Aorta (tissue), 5 donors: ENCODE data around the gene SIMC1. TPM values are rescaled to one million over a fixed set of nuclear protein-coding genes. Genes with fewer than 3 reads are reported as not detected.
"Not testable (repeated sequence)": the region's sequence is repeated elsewhere in the genome, so short reads cannot be mapped to it uniquely, and the experiment has no call there.

Experiments
- ATAC-seq: fragments of 200-7000 bp; cut with Tn5 transposase; one replicate; pipeline ENCODE4 v1.9.1; 2022; ENCODE audit warnings: moderate library complexity; ENCODE audit not compliant: low FRiP score
- DNase-seq, 2 donors: peaks; one replicate each; pipeline ENCODE4 v3.0.0-alpha.2; 2020
- H3K27ac ChIP-seq, 2 donors: one replicate each; pipeline ENCODE4 v1.5.1; 2013; ENCODE audit warnings: low read length in 2 of 2, mild to moderate bottlenecking in 2 of 2, moderate library complexity in 2 of 2, control low read depth in 1 of 2, inconsistent platforms in 1 of 2, low read depth in 1 of 2
- H3K27me3 ChIP-seq, 2 donors: one replicate each; pipeline ENCODE4 v1.6.1; 2013; ENCODE audit warnings: control low read depth in 1 of 2, low read length in 1 of 2, mild to moderate bottlenecking in 1 of 2, moderate library complexity in 1 of 2; ENCODE audit not compliant: insufficient read depth in 2 of 2, control insufficient read depth in 1 of 2
- H3K36me3 ChIP-seq, 2 donors: one replicate each; pipeline ENCODE4 v1.6.1; 2013; ENCODE audit warnings: control low read depth in 1 of 2, low read length in 1 of 2, mild to moderate bottlenecking in 1 of 2; ENCODE audit not compliant: insufficient read depth in 2 of 2, control insufficient read depth in 1 of 2
- H3K4me1 ChIP-seq, 2 donors: one replicate each; pipeline ENCODE4 v1.6.1; 2013; ENCODE audit warnings: low read length in 2 of 2, control low read depth in 1 of 2, mild to moderate bottlenecking in 1 of 2, moderate library complexity in 1 of 2; ENCODE audit not compliant: insufficient read depth in 2 of 2, control insufficient read depth in 1 of 2
- H3K4me3 ChIP-seq, 2 donors: one replicate each; pipeline ENCODE4 v1.5.1; 2013; ENCODE audit warnings: low read length in 2 of 2, control low read depth in 1 of 2, mild to moderate bottlenecking in 1 of 2
- H3K9me3 ChIP-seq: one replicate; pipeline ENCODE4 v1.6.1; 2013; ENCODE audit warnings: mild to moderate bottlenecking, low read length; ENCODE audit not compliant: control insufficient read depth
- WGBS, 2 donors: extraction: QIAGEN DNeasy Blood & Tissue Kit; methylation state at CpG; one replicate each; pipeline ENCODE4 v1.1.7; 2013; 5-methylcytosine and 5-hydroxymethylcytosine counted together
- intact Hi-C, 2 donors: fragments of 100-400 bp; cut with DNase I; formaldehyde crosslinking; loops; one replicate each; pipeline versions ENCODE4 v1.14.2 to v1.15.0; 2022
- polyA plus RNA-seq, 2 donors: library from polyadenylated mRNA; stranded (reverse); fragments of 200-250 nt; gene quantifications; one replicate each; pipeline ENCODE4 v1.2.3, GENCODE V29; 2013
- total RNA-seq, 2 donors: library from RNA; stranded (reverse); fragmentation: NEBNext Ultra II Directional; extraction: Animal tissue kit (Norgen Biotek cat#: 25700); gene quantifications; one replicate each; pipeline ENCODE4 v1.2.1, GENCODE V29; 2021
- donor health status: healthy with polysubstance abuse.
- donor health status: Bipolar disorder and iron deficiency.
- donor health status: DM: no; HTN: no; CAD: no.
- donor health status: DM: no; HTN: no; CAD: no.
- donor health status: DM: yes; HTN: yes; CAD: no.

The SIMC1 gene
- total and polyA plus RNA-seq, 4 donors, result 2.6 to 19.7 (median 9.1) TPM

DNA sequence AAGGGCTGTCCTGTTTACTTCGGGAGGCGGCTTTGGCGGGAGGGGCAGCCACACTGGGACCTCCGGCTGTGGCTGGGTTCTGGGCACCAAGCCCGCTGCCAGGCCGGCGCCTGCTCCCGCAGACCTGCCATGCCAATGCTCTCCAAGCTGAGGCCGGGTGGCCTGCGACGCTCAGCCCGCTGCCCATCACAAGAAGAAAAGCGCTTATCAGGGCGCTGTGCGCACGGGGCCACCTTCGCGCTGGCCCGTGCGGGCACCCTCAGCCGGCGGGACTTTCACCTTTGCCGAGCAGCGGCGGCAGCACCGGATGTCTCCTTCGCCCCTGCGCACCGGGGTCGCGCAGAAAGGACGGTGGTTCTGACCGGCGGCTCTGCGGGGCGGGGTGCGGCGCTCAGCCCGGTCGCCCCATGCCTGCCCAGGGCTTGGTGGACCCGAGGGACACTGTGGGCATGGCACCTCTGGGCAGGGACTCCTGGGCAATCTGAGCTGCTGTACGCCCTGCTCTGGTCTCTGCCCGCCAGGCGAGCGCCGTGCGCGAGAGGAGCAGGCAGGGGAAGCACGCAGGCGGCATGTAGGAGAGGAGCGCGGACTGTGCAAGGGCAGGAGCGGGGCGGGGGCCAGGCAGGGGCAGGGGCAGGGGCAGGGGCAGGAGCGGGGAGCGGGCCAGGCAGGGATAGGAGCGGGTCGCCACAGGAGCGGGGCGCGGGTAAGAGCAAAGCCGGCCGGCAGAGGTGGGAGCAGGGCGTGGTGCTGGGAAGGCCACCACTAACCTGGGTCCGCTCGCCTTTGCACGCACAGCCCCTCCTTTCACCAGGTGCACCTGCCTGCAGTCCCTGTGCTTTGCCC lies 43.8 kb upstream of the SIMC1 start:
- H3K4me3 ChIP-seq, H3K36me3 ChIP-seq, H3K4me1 ChIP-seq, DNase-seq, H3K9me3 ChIP-seq, H3K27me3 ChIP-seq, H3K27ac ChIP-seq, ATAC-seq, intact Hi-C loops: not testable (repeated sequence)
- WGBS, 2 donors, result 1 to 3% methylated on average over 31 to 54 of the region's 67 CpGs

DNA sequence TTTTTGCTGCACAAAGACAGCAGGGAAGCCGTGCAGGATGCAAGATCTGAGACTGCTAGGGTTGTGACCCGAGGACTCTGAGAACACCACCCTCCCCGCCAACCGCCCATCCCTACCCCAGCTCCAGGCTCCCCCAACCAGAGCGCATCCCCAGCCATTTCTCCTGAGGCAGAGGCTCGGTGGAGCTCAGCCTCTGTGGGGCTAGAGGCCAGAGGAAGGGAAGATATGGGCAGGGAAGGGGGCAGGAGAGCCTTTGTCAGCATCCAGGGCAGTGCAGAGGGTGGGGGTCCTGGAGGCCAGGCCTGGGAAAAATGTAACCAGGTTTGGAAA lies 43.2 kb upstream of the SIMC1 start:
- DNase-seq, H3K27me3 ChIP-seq, H3K9me3 ChIP-seq, H3K4me3 ChIP-seq, H3K36me3 ChIP-seq, H3K27ac ChIP-seq, H3K4me1 ChIP-seq, intact Hi-C loops, ATAC-seq: not testable (repeated sequence)
- 17 to 18% methylated on average over 5 to 6 of the region's 6 CpGs for WGBS, 2 donors

DNA sequence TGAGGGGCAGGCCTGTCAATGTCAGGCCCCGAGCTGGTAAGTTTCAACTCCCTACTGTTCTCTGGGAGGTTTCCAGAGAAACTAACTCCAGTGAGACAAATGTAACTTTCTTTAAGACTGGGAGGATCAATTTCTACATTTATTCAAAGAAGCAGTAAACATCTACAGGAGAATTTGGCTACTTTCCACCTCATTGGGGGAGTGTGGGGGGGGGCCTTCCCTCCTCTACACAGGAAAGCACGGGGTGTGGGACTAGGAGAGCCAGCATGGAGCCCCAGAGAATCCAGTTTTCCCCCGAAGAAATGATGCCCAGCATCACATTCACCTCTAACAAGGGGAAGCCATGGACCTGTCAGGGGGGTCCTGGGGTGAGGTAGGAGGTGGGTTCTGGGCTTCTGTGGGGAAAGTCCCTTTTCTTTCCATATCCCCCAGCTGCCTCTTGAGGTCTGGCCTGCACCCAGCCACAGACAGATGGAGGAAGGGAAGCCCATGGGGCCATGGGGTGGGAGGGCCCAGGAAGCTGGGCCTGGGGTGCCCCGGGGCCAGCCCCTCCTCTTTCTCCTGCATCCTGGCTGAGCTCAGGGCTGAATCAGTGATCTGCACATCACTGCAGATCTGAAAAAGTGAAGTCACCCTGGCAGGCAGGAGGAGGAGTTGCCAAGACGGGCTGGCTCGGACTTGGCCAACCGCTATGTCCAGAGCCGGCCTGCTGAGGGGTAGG lies 42.6 kb upstream of the SIMC1 start:
- H3K27me3 ChIP-seq, H3K4me1 ChIP-seq, H3K27ac ChIP-seq, H3K9me3 ChIP-seq, DNase-seq, ATAC-seq, intact Hi-C loops, H3K4me3 ChIP-seq, H3K36me3 ChIP-seq: not testable (repeated sequence)
- 58 to 64% methylated on average over 7 of the region's 8 CpGs for WGBS, 2 donors

GRCh38 chr5:176196781-176197180 lies 41.4 kb upstream of the SIMC1 start:
- ATAC-seq, H3K4me1 ChIP-seq, H3K36me3 ChIP-seq, H3K9me3 ChIP-seq, H3K27ac ChIP-seq, H3K27me3 ChIP-seq, DNase-seq, intact Hi-C loops, H3K4me3 ChIP-seq: not testable (repeated sequence)
- WGBS, 2 donors, result 84 to 88% methylated on average over 4 to 6 of the region's 7 CpGs

DNA sequence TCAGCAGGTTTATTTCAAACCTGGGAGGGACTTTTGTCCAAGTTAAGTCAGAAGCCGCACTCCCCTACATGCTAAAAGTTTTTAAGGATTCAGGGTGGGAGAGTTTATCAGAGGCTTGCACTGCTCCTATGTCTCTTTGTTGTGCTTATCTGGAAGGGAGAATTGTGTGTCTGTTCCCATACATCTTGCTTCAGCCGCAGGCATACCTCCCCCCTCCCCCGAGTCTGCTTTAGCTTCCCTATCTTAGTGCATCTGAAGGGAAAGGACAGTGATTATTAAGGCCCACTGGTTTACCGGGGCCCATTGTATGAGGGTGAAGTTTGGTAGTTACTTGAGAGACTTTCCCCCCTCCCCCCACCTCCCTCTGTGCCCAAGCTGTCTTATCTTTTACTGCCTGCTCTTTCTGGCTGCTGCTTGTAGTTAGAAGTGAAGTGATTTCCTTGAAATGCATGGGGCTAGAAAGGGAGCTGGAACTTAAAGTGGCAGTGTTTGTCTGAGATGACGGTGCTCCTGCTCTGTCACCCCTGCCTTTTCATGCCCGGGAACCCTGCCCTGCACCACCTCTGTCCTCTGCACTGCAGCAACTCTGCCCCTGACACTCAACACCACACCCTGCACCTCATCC lies 40.9 kb upstream of the SIMC1 start:
- H3K27ac ChIP-seq, H3K27me3 ChIP-seq, ATAC-seq, H3K4me3 ChIP-seq, H3K9me3 ChIP-seq, intact Hi-C loops, H3K36me3 ChIP-seq, DNase-seq, H3K4me1 ChIP-seq: not testable (repeated sequence)
- WGBS, 2 donors, result 44 to 54% methylated on average over 5 to 6 of the region's 6 CpGs

DNA sequence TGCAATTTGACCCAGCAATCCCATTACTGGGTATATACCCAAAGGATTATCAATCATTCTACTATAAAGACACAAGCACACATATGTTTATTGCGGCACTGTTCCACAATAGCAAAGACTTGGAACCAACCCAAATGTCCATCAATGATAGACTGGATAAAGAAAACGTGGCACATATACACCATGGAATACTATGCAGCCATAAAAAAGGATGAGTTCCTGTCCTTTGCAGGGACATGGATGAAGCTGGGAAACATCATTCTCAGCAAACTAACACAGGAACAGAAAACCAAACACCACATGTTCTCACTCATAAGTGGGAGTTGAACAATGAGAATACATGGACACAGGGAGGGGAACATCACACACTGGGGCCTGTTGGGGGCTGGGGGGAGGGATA lies 39.9 kb upstream of the SIMC1 start:
- H3K27me3 ChIP-seq, H3K36me3 ChIP-seq, DNase-seq, H3K9me3 ChIP-seq, H3K4me3 ChIP-seq, intact Hi-C loops, H3K4me1 ChIP-seq, ATAC-seq, H3K27ac ChIP-seq: not testable (repeated sequence)
- WGBS, 2 donors, result 50 to 74% methylated on average over 1 to 2 of the region's 2 CpGs

DNA sequence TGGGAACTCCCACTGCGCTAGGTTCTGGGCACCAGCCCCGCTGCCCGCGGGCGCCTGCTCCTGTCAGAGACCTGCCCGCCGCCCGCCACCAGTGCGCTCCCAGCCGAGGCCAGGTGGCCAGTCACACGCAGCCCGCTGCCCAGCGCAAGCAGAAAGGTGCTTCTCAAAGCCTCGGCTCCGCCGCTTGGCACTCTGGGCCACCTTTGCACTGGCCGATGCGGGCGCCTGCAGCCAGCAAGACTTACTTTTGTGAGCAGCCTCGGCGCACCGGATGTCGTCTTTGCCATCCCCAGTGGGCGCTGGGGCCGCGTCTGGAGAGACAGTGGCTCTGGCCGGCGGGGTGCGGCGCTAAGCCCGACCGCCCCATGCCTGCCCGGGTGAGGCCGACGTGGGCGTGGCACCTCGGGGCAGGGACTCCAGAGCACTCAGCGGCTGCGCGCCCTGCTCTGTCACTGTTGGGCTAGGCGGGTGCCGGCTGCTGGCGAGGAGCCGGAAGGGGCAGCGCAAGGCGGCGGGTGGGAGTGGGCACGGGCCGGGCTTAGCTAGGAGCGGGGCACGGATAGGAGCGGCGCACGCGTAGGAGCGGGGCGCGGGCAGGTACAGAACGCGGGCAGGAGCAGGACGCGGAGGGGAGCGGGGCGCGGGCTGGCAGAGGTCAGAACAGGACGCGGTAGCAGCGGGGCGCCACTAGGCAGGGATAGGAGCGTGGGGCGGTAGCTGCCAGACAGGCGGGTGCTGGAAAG lies 39.1 kb upstream of the SIMC1 start:
- 1% methylated on average over 47 to 72 of the region's 72 CpGs for WGBS, 2 donors
- H3K27me3 ChIP-seq, ATAC-seq, H3K27ac ChIP-seq, H3K36me3 ChIP-seq, H3K4me1 ChIP-seq, H3K4me3 ChIP-seq, DNase-seq, intact Hi-C loops, H3K9me3 ChIP-seq: not testable (repeated sequence)

DNA sequence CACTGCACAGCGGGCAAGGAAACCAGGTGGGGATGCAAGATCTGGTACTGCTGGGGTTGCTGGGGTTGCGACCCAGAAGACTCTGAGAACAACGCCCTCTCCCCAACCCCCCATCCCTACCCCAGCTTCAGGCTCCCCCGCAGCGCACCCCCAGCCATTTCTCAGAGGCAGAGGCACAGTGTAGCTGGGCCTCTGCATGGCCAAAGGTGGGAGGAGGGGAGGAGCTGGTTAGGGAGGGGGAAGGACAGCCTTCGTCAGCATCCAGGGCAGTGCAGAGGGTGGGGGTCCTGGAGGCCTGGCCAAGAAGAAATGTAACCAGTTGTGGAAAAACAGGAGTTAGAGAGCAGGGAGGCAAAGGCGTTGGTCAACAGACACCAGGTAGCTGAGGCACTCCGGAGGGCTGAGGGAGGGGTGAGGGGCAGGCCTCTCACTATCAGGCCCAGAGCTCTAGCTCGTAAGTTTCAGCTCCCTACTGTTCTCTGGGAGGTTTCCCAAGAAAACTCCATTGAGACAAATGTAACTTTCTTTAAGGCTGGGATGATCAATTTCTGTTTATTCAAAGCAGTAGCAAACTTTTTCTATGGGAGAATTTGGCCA lies 38.3 kb upstream of the SIMC1 start:
- H3K4me3 ChIP-seq, H3K4me1 ChIP-seq, H3K27me3 ChIP-seq, H3K27ac ChIP-seq, H3K9me3 ChIP-seq, DNase-seq, H3K36me3 ChIP-seq, intact Hi-C loops, ATAC-seq: not testable (repeated sequence)
- WGBS, 2 donors, result 6 to 7% methylated on average over 7 to 9 of the region's 9 CpGs
